ENCODE data around the gene THOC2.
"Not testable (repeated sequence)": the region's sequence is repeated elsewhere in the genome, so short reads cannot be mapped to it uniquely, and the experiment has no call there.

GRCh38 chrX:123679733-123680460 lies 53.0 kb downstream of the THOC2 start:
- TF ChIP-seq POLR2AphosphoS5, CTCF, POLR2A (IDR thresholded peaks at IDR 0.05): not testable (repeated sequence)

All from prostate gland (tissue), 2 donors.